Measurements from ENCODE around the gene NLRP9.

NLRP9 gene

GRCh38 chr19:55697069-55697440 is 41.1 kb downstream of the NLRP9 start:
- DNase-seq (ENCODE audit: low spot score in 2 of 2) (no peak), ATAC-seq (ENCODE audit: low read depth) (no peak)
- Mint-ChIP-seq H3K27ac (no peak overlapping the region), H3K4me1 (peaks cover 2% of the 10 kb centered on the region), H3K4me3 (no peak overlapping the region), H3K36me3 (peaks cover 27% of the 10 kb centered on the region), H3K27me3 (no peaks in the 10 kb centered on the region), H3K9me3 (no peaks in the 10 kb centered on the region)

GRCh38 chr19:55696301-55697068 is 41.7 kb downstream of the NLRP9 start:
- DNase-seq (ENCODE audit: low spot score in 2 of 2) (no peak), ATAC-seq (ENCODE audit: low read depth) (no peak)
- Mint-ChIP-seq H3K4me1 (peaks cover 2% of the 10 kb centered on the region), H3K27me3 (no peaks in the 10 kb centered on the region), H3K36me3 (peaks cover 27% of the 10 kb centered on the region), H3K27ac (no peak overlapping the region), H3K4me3 (no peak overlapping the region), H3K9me3 (no peaks in the 10 kb centered on the region)

- no peak overlapping the region for H3K4me3 Mint-ChIP-seq
- no peak for ATAC-seq (ENCODE audit: low read depth)
- no peak overlapping the region for H3K27ac Mint-ChIP-seq
- no peak for DNase-seq (ENCODE audit: low spot score in 2 of 2)
- H3K9me3 Mint-ChIP-seq: no peaks in the 10 kb centered on the region
- H3K4me1 Mint-ChIP-seq: peaks cover 2% of the 10 kb centered on the region
- no peaks in the 10 kb centered on the region for H3K27me3 Mint-ChIP-seq
- H3K36me3 Mint-ChIP-seq: peaks cover 30% of the 10 kb centered on the region
These were observed 42.5 kb downstream of the NLRP9 start for GRCh38 chr19:55695511-55696290.

GRCh38 chr19:55694656-55695491 is 43.3 kb downstream of the NLRP9 start:
- no peaks in the 10 kb centered on the region for H3K4me1 Mint-ChIP-seq
- DNase-seq (ENCODE audit: low spot score in 2 of 2) (no peak), ATAC-seq (ENCODE audit: low read depth) (no peak)
- peaks cover 28% of the 10 kb centered on the region for H3K36me3 Mint-ChIP-seq
- no peak overlapping the region for H3K27ac Mint-ChIP-seq
- H3K27me3 Mint-ChIP-seq: no peaks in the 10 kb centered on the region
- no peak overlapping the region for H3K4me3 Mint-ChIP-seq
- no peaks in the 10 kb centered on the region for H3K9me3 Mint-ChIP-seq

GRCh38 chr19:55694241-55694655 is 44.0 kb downstream of the NLRP9 start:
- no peaks in the 10 kb centered on the region for H3K9me3 Mint-ChIP-seq
- no peaks in the 10 kb centered on the region for H3K27me3 Mint-ChIP-seq
- H3K27ac Mint-ChIP-seq: no peak overlapping the region
- peaks cover 33% of the 10 kb centered on the region for H3K36me3 Mint-ChIP-seq
- DNase-seq (ENCODE audit: low spot score in 2 of 2) (no peak), ATAC-seq (ENCODE audit: low read depth) (no peak)
- H3K4me3 Mint-ChIP-seq: no peak overlapping the region
- no peaks in the 10 kb centered on the region for H3K4me1 Mint-ChIP-seq

GRCh38 chr19:55693336-55693974 is 44.7 kb downstream of the NLRP9 start:
- ATAC-seq (ENCODE audit: low read depth): no peak
- Mint-ChIP-seq H3K36me3 (peaks cover 37% of the 10 kb centered on the region), H3K9me3 (no peaks in the 10 kb centered on the region), H3K4me3 (no peak overlapping the region), H3K4me1 (peaks cover 6% of the 10 kb centered on the region), H3K27me3 (no peaks in the 10 kb centered on the region), H3K27ac (no peak overlapping the region)
- no peak for DNase-seq (ENCODE audit: low spot score in 2 of 2)

- H3K4me1 Mint-ChIP-seq: peaks cover 12% of the 10 kb centered on the region
- H3K4me3 Mint-ChIP-seq: no peak overlapping the region
- H3K36me3 Mint-ChIP-seq: peaks cover 35% of the 10 kb centered on the region
- H3K27ac Mint-ChIP-seq: no peak overlapping the region
- no peaks in the 10 kb centered on the region for H3K9me3 Mint-ChIP-seq
- ATAC-seq (ENCODE audit: low read depth): no peak
- DNase-seq (ENCODE audit: low spot score in 2 of 2): no peak
- no peaks in the 10 kb centered on the region for H3K27me3 Mint-ChIP-seq
These were observed 45.5 kb downstream of the NLRP9 start for GRCh38 chr19:55692681-55693081.

GRCh38 chr19:55691561-55692481 is 46.4 kb downstream of the NLRP9 start:
- Mint-ChIP-seq H3K27ac (no peak overlapping the region), H3K4me1 (peaks cover 12% of the 10 kb centered on the region), H3K27me3 (no peaks in the 10 kb centered on the region), H3K36me3 (peaks cover 33% of the 10 kb centered on the region), H3K4me3 (no peak overlapping the region), H3K9me3 (no peaks in the 10 kb centered on the region)
- DNase-seq (ENCODE audit: low spot score in 2 of 2): no peak
- no peak for ATAC-seq (ENCODE audit: low read depth)

GRCh38 chr19:55690769-55691545 is 47.2 kb downstream of the NLRP9 start:
- H3K27ac Mint-ChIP-seq: no peak overlapping the region
- H3K27me3 Mint-ChIP-seq: no peaks in the 10 kb centered on the region
- no peak for DNase-seq (ENCODE audit: low spot score in 2 of 2)
- peaks cover 35% of the 10 kb centered on the region for H3K36me3 Mint-ChIP-seq
- H3K4me1 Mint-ChIP-seq: peaks cover 18% of the 10 kb centered on the region
- no peaks in the 10 kb centered on the region for H3K9me3 Mint-ChIP-seq
- H3K4me3 Mint-ChIP-seq: no peak overlapping the region
- ATAC-seq (ENCODE audit: low read depth): no peak

- Mint-ChIP-seq H3K9me3 (no peaks in the 10 kb centered on the region), H3K27ac (no peak overlapping the region), H3K27me3 (no peaks in the 10 kb centered on the region), H3K4me3 (no peak overlapping the region), H3K4me1 (peaks cover 22% of the 10 kb centered on the region), H3K36me3 (peaks cover 35% of the 10 kb centered on the region)
- no peak for DNase-seq (ENCODE audit: low spot score in 2 of 2)
- ATAC-seq (ENCODE audit: low read depth): no peak
These were observed 48.0 kb downstream of the NLRP9 start for GRCh38 chr19:55690109-55690768.

GRCh38 chr19:55689411-55690108 is 48.6 kb downstream of the NLRP9 start:
- H3K4me1 Mint-ChIP-seq: peaks cover 23% of the 10 kb centered on the region
- H3K9me3 Mint-ChIP-seq: no peaks in the 10 kb centered on the region
- no peaks in the 10 kb centered on the region for H3K27me3 Mint-ChIP-seq
- no peak for DNase-seq (ENCODE audit: low spot score in 2 of 2)
- no peak for ATAC-seq (ENCODE audit: low read depth)
- H3K4me3 Mint-ChIP-seq: no peak overlapping the region
- peaks cover 31% of the 10 kb centered on the region for H3K36me3 Mint-ChIP-seq
- H3K27ac Mint-ChIP-seq: peak overlapping the region; percentile 95
